HG03520 (cell line): ENCODE data around the gene SLC35F6.
"Not testable (repeated sequence)": the region's sequence is repeated elsewhere in the genome, so short reads cannot be mapped to it uniquely, and the experiment has no call there.

Source experiments
- ATAC-seq: cut with Tn5 transposase; IDR thresholded peaks from one replicate; pipeline ENCODE4 v1.9.1; 2021; ENCODE audit warnings: mild to moderate bottlenecking, moderate library complexity; ENCODE audit not compliant: unreplicated experiment

The SLC35F6 gene

GRCh38 chr2:26730549-26731344 lies 33.3 kb upstream of the SLC35F6 start:
- ATAC-seq = no peak

DNA sequence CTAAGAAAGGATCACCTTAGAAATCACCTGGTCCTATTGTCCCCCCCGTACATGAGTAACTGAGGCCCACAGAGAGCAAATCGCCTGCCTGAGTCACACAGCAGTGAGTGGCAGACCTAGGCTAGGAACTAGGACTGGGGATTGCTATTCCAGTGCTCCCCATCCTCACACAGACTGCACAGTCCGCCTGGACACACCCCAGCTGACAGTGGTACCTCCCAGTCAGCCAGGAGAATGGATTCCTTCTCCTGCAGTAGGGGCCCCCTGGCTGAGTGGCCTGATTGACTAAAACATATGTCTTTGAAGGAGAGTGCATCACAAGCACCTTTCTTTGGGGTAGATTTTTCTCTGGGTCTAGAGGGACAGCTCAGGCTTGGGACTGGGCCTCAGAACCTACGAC lies 32.4 kb upstream of the SLC35F6 start:
- no peak for ATAC-seq

DNA sequence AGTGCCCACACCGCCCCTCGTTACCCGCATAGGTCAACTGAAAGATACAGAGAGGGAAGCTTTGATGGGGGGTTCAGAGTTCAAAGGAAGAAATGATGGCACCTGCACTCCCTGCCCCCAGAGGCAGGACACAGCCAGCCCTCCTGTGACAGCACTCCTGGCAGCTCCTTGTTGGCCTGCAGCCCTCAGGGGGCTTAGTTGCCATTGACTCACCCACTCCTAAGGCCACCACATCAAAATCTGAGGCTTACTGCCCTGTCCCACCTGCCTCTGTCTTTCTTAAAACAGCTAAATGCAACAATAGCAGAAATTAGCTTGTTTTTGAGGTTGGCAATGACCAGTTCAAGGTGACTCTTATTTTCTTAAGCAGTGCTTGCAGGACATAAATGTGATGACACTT lies 31.6 kb upstream of the SLC35F6 start:
- ATAC-seq = no peak

DNA sequence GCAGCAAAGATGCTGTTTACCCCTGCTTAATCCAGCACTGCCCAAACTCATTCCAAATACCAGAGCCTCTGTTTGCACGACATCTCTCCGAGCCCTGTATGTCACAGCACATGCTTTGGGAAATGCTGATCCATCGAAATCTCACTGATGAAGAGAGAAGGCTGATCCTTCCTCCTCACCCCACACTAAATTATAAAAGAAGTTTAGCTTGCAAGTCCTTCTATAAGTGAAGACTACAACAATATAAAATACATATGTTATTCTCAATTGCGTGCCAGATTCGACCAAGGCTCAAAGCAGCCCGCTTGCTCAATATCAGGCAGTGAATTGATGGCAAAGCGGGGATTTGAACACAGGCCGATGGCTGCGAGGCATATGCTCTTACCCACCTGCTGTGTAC lies 30.7 kb upstream of the SLC35F6 start:
- no peak for ATAC-seq

- no peak for ATAC-seq
Measured at GRCh38 chr2:26735097-26735496, 29.0 kb upstream of the SLC35F6 start.

GRCh38 chr2:26735883-26736588 lies 28.0 kb upstream of the SLC35F6 start:
- ATAC-seq = no peak

DNA sequence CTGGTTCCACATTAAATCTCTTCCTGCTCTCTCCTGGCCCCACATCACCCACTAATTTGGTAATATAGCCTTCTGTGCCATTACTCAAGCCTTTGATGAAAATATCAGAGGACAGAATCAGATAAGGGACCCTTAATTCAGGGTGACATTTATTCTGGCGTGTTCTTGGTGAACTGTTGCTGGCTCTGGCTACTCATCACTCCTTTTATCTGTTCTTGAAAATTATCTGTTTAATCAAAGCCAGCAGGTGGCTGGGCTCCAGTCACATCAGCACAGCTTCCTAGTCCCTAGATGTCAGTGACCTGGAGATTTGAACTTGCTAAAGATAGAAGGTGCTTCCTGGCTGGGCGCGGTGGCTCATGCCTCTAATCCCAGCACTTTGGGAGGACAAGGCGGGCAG lies 26.9 kb upstream of the SLC35F6 start:
- ATAC-seq = no peak

DNA sequence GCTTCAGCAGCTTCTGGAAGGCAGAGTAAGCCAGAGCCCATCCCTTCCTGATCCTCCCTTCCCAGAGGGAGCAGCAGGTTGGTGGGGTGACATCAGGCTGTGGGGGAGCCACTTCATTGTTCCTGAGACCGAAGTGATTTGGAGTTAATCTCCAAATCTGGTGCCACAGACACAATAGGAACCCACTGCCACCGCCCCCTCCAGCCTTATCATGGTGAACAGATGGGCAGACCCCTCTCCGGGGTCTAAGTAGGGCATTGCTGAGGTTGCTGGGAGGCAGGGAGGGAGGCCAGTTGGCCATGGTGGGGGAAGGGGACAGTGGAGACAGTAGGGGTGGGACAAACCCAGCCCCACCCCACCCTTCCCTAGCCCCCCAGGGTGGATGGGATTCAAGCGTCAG lies 25.6 kb upstream of the SLC35F6 start:
- ATAC-seq = no peak

DNA sequence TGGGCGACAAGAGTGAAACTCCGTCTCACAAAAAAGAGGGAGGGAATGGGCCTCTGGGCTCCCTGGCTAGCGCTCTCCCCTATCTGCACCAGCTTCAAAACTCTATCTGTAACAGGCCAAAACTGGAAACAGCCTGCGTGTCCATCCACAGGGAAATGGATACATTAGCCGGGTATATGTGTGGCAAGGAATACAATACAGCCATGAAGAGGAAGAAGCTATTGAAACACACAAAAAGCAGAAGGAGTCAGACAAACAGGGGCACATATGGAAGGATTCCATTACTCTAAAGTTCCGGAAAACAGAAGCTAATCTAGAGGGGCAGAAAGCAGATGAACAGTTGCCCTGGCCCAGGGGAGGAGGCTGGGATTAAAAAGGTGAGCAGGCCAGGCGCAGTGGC lies 24.6 kb upstream of the SLC35F6 start:
- no peak for ATAC-seq

GRCh38 chr2:26740346-26740745 lies 23.7 kb upstream of the SLC35F6 start:
- ATAC-seq = no peak

DNA sequence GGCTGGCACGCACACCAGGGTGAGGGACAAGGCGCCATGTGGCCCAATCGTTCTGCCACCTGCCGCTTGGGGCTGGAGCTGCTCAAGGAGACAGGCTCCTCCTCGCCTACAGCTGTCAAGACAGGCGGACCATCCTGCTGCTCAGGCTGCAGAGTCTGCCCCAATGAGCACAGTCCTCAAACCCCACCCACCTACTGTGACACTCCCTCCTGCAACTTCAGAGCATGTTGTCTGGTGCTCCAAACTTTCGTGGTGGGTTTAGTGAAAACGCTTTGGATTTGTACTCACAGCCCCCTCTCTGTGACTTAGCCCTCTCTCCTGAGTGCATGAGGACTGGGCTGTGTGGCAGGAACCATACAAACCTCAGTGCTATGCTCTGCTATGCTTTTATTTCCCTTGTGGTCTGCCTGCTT lies 23.2 kb upstream of the SLC35F6 start:
- ATAC-seq = no peak

- no peak for ATAC-seq
Measured at GRCh38 chr2:26742048-26742770, 21.9 kb upstream of the SLC35F6 start.

- ATAC-seq = no peak
Measured at GRCh38 chr2:26743852-26744251, 20.2 kb upstream of the SLC35F6 start.

- ATAC-seq = no peak
Measured at GRCh38 chr2:26744953-26745352, 19.1 kb upstream of the SLC35F6 start.

- ATAC-seq = no peak
Measured at GRCh38 chr2:26745609-26746327, 18.3 kb upstream of the SLC35F6 start.

DNA sequence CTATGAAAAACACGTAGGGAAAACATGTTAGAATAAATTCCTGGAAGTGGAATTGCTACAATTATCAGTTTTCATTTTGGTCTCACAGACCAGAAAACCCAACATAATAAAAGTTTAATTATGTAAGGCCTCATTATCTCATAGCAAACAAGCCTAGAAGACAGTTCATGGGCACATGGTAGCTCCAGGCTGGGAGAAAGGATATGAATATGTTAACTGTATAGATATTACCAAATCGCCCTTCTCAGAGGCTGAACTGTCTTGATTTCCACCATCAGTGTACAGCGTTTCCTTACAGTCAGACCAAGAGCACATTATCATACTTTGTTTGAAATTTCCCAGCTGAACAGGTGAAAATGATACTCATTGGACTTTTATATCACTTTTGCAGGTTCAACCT lies 17.1 kb upstream of the SLC35F6 start:
- no peak for ATAC-seq

- not testable (repeated sequence) for ATAC-seq
Measured at GRCh38 chr2:26749787-26750420, 14.2 kb upstream of the SLC35F6 start.

- ATAC-seq = not testable (repeated sequence)
Measured at GRCh38 chr2:26750467-26750866, 13.6 kb upstream of the SLC35F6 start.

GRCh38 chr2:26752656-26753055 lies 11.4 kb upstream of the SLC35F6 start:
- ATAC-seq = no peak

DNA sequence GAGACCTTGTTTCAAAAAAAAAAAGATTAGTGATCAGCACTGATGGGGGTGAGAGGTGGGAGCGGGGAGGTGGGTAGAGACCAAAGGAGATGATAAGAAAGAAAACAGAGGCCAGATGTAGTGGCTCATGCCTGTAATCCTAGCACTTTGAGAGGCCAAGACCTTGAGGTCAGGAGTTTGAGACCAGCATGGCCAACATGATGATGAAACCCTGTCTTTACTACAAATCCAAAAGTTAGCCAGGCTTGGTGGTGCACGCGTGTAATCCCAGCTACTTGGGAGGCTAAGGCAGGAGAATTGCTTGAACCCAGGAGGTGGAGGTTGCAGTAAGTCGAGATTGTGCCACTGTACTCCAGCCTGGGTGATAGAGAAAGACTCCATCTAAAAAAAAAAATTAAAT lies 9.5 kb upstream of the SLC35F6 start:
- ATAC-seq = no peak
